IPS DF 4.7 (cell line): ENCODE measurements around the gene CLDN7.

Experiments
- DNase-seq: peaks from one replicate; pipeline ENCODE4 v3.0.0-alpha.2; 2013; ENCODE audit warnings: low spot score; ENCODE audit errors: extremely low read depth

CLDN7 gene

GRCh38 chr17:7262192-7262934 lies at the start of gene CLDN7:
CLDN7 (minus strand) TSS chr17:7262478; CDS start chr17:7262043, 435 bp downstream.
- no peak for DNase-seq

GRCh38 chr17:7311110-7311705 lies 48.9 kb upstream of the CLDN7 start:
- DNase-seq = no peak

- DNase-seq = no peak
Measured at GRCh38 chr17:7309628-7310027, 47.4 kb upstream of the CLDN7 start.

GRCh38 chr17:7308625-7309433 lies 46.6 kb upstream of the CLDN7 start:
- no peak for DNase-seq

- DNase-seq = no peak
Measured at GRCh38 chr17:7307686-7308624, 45.7 kb upstream of the CLDN7 start.

- no peak for DNase-seq
Measured at GRCh38 chr17:7306911-7307685, 44.8 kb upstream of the CLDN7 start, which contains the start of gene EIF5A. EIF5A (plus strand) TSS chr17:7307628; CDS start chr17:7309636, 2,008 bp downstream.

- DNase-seq = no peak
Measured at GRCh38 chr17:7304179-7304578, 41.9 kb upstream of the CLDN7 start.

- no peak for DNase-seq
Measured at GRCh38 chr17:7296189-7296861, 34.0 kb upstream of the CLDN7 start.

- no peak for DNase-seq
Measured at GRCh38 chr17:7295230-7296180, 33.2 kb upstream of the CLDN7 start.

GRCh38 chr17:7294614-7295153 lies 32.4 kb upstream of the CLDN7 start, which contains the start of gene YBX2:
YBX2 (minus strand) TSS chr17:7294639; CDS start chr17:7294500, 139 bp downstream.
- no peak for DNase-seq

- DNase-seq = no peak
Measured at GRCh38 chr17:7293816-7294613, 31.7 kb upstream of the CLDN7 start.

- DNase-seq = no peak
Measured at GRCh38 chr17:7293159-7293558, 30.9 kb upstream of the CLDN7 start.

- DNase-seq = no peak
Measured at GRCh38 chr17:7292729-7293128, 30.5 kb upstream of the CLDN7 start.

GRCh38 chr17:7292194-7292593 lies 29.9 kb upstream of the CLDN7 start:
- DNase-seq = no peak

GRCh38 chr17:7290685-7291084 lies 28.4 kb upstream of the CLDN7 start:
- DNase-seq = no peak

GRCh38 chr17:7290166-7290565 lies 27.9 kb upstream of the CLDN7 start:
- no peak for DNase-seq
